Measurements from ENCODE around the gene SDK1.
"Not testable (repeated sequence)": the region's sequence is repeated elsewhere in the genome, so short reads cannot be mapped to it uniquely, and the experiment has no call there.

Gene SDK1

GRCh38 chr7:4084271-4084670 lies 783.2 kb downstream of the SDK1 start:
- no peak for TF ChIP-seq CTCF (IDR thresholded peaks at IDR 0.05; ENCODE audit: low read depth, low read length)
- Histone ChIP-seq H3K27me3 (no peaks in the 10 kb centered on the region), H3K9me3 (no peaks in the 10 kb centered on the region), H3K4me3 (ENCODE audit: low read depth, low read length) (no peak overlapping the region), H3K4me1 (no peaks in the 10 kb centered on the region), H3K36me3 (no peaks in the 10 kb centered on the region)
- no peak for DNase-seq

GRCh38 chr7:4085937-4086691 lies 785.1 kb downstream of the SDK1 start:
- Histone ChIP-seq H3K9me3 (no peaks in the 10 kb centered on the region), H3K36me3 (no peaks in the 10 kb centered on the region), H3K4me3 (ENCODE audit: low read depth, low read length) (no peak overlapping the region), H3K4me1 (no peaks in the 10 kb centered on the region), H3K27me3 (no peaks in the 10 kb centered on the region)
- no peak for TF ChIP-seq CTCF (IDR thresholded peaks at IDR 0.05; ENCODE audit: low read depth, low read length)
- DNase-seq: no peak

- no peak for TF ChIP-seq CTCF (IDR thresholded peaks at IDR 0.05; ENCODE audit: low read depth, low read length)
- Histone ChIP-seq H3K4me3 (ENCODE audit: low read depth, low read length) (no peak overlapping the region), H3K9me3 (no peaks in the 10 kb centered on the region), H3K27me3 (no peaks in the 10 kb centered on the region), H3K4me1 (no peaks in the 10 kb centered on the region), H3K36me3 (no peaks in the 10 kb centered on the region)
- DNase-seq: no peak
Measured at GRCh38 chr7:4086723-4087122, 785.7 kb downstream of the SDK1 start.

- no peak overlapping the region for H3K4me3 ChIP-seq (ENCODE audit: low read depth, low read length)
- no peaks in the 10 kb centered on the region for H3K27me3 ChIP-seq
- no peaks in the 10 kb centered on the region for H3K4me1 ChIP-seq
- no peaks in the 10 kb centered on the region for H3K36me3 ChIP-seq
- H3K9me3 ChIP-seq: no peaks in the 10 kb centered on the region; the same call in 1 of the 2 replicates
- no peak for TF ChIP-seq CTCF (IDR thresholded peaks at IDR 0.05; ENCODE audit: low read depth, low read length)
- no peak for DNase-seq
Measured at GRCh38 chr7:4091767-4092166, 790.7 kb downstream of the SDK1 start.

GRCh38 chr7:4093035-4093434 lies 792.0 kb downstream of the SDK1 start:
- H3K4me1 ChIP-seq: no peaks in the 10 kb centered on the region
- H3K4me3 ChIP-seq (ENCODE audit: low read depth, low read length): no peak overlapping the region
- DNase-seq: no peak
- H3K9me3 ChIP-seq: no peaks in the 10 kb centered on the region; the same call in 1 of the 2 replicates
- no peaks in the 10 kb centered on the region for H3K36me3 ChIP-seq
- no peaks in the 10 kb centered on the region for H3K27me3 ChIP-seq
- no peak for TF ChIP-seq CTCF (IDR thresholded peaks at IDR 0.05; ENCODE audit: low read depth, low read length)

- H3K36me3 ChIP-seq: no peaks in the 10 kb centered on the region
- H3K4me1 ChIP-seq: no peaks in the 10 kb centered on the region
- TF ChIP-seq CTCF (IDR thresholded peaks at IDR 0.05; ENCODE audit: low read depth, low read length): no peak
Measured at GRCh38 chr7:4093483-4093882, 792.4 kb downstream of the SDK1 start.

GRCh38 chr7:4094158-4094557 lies 793.1 kb downstream of the SDK1 start:
- H3K36me3 ChIP-seq; H3K4me3 ChIP-seq (ENCODE audit: low read depth, low read length); DNase-seq; H3K27me3 ChIP-seq; H3K9me3 ChIP-seq; H3K4me1 ChIP-seq: not testable (repeated sequence)

More at GRCh38 chr7:4093483-4093882, 792.4 kb downstream of the SDK1 start:
- no peaks in the 10 kb centered on the region; the same call in 1 of the 2 replicates for H3K9me3 ChIP-seq
- DNase-seq: no peak
- H3K27me3 ChIP-seq: no peaks in the 10 kb centered on the region
- no peak overlapping the region for H3K4me3 ChIP-seq (ENCODE audit: low read depth, low read length)
